Mesenchymal stem cell (in vitro differentiated cells and primary cell): ENCODE data around the gene FAM174B.

Source experiments
- DNase-seq: peaks from one replicate; pipeline ENCODE4 v3.0.0-alpha.2; 2013
- H2AFZ ChIP-seq: one replicate; pipeline ENCODE4 v1.6.1; 2013; ENCODE audit warnings: low read depth, mild to moderate bottlenecking, control low read depth, inconsistent platforms, low read length, moderate library complexity
- H2AK5ac ChIP-seq: 2 replicates; pipeline ENCODE4 v1.6.1; 2013; ENCODE audit warnings: low read length, moderate library complexity, mild to moderate bottlenecking, inconsistent platforms; ENCODE audit not compliant: severe bottlenecking
- H2BK120ac ChIP-seq: one replicate; pipeline ENCODE4 v1.6.1; 2013; ENCODE audit warnings: low read depth, mild to moderate bottlenecking, inconsistent platforms, low read length, moderate library complexity
- H2BK12ac ChIP-seq, 2 experiments: one replicate each; pipeline ENCODE4 v1.6.1; 2013; ENCODE audit warnings: inconsistent platforms in 2 of 2, low read length in 2 of 2, mild to moderate bottlenecking in 2 of 2, moderate library complexity in 2 of 2, control low read depth in 1 of 2
- H2BK15ac ChIP-seq: one replicate; pipeline ENCODE4 v1.6.1; 2013; ENCODE audit warnings: mild to moderate bottlenecking, low read depth, inconsistent platforms; ENCODE audit not compliant: poor library complexity, severe bottlenecking
- H2BK5ac ChIP-seq: 2 replicates; pipeline ENCODE4 v1.6.1; 2013; ENCODE audit warnings: low read depth, mild to moderate bottlenecking, low read length, control low read depth, inconsistent platforms; ENCODE audit not compliant: poor library complexity, severe bottlenecking
- H3K14ac ChIP-seq, 2 experiments: one replicate each; pipeline ENCODE4 v1.6.1; 2013; ENCODE audit warnings: inconsistent platforms in 2 of 2, low read length in 2 of 2, control low read depth in 1 of 2, mild to moderate bottlenecking in 1 of 2, moderate library complexity in 1 of 2
- H3K18ac ChIP-seq, 2 experiments: one replicate each; pipeline ENCODE4 v1.6.1; 2013; ENCODE audit warnings: inconsistent platforms in 2 of 2, low read length in 2 of 2, control low read depth in 1 of 2, low read depth in 1 of 2, mild to moderate bottlenecking in 1 of 2
- H3K23ac ChIP-seq, 2 experiments: one replicate each; pipeline ENCODE4 v1.6.1; 2013; ENCODE audit warnings: inconsistent platforms in 2 of 2, low read length in 2 of 2, mild to moderate bottlenecking in 2 of 2, moderate library complexity in 2 of 2, control low read depth in 1 of 2
- H3K27ac ChIP-seq: 2 replicates; pipeline ENCODE4 v1.5.1; 2013; ENCODE audit warnings: mild to moderate bottlenecking, moderate library complexity, low read length, control low read depth, inconsistent platforms; ENCODE audit not compliant: poor library complexity, severe bottlenecking
- H3K27me3 ChIP-seq, 2 experiments: 2 replicates each; pipeline versions ENCODE4 v1.6.1 to v1.7.0; 2013; ENCODE audit warnings: low read length in 2 of 2, mild to moderate bottlenecking in 2 of 2, moderate library complexity in 2 of 2, control low read depth in 1 of 2, inconsistent platforms in 1 of 2; ENCODE audit not compliant: control insufficient read depth in 1 of 2, insufficient read depth in 1 of 2
- H3K36me3 ChIP-seq, 2 experiments: 2 replicates each; pipeline versions ENCODE4 v1.6.1 to v1.7.0; 2013; ENCODE audit warnings: low read length in 2 of 2, control low read depth in 1 of 2, inconsistent platforms in 1 of 2, low read depth in 1 of 2, mild to moderate bottlenecking in 1 of 2; ENCODE audit not compliant: insufficient read depth in 2 of 2, control insufficient read depth in 1 of 2
- H3K4ac ChIP-seq, 2 experiments: one replicate each; pipeline ENCODE4 v1.6.1; 2013; ENCODE audit warnings: inconsistent platforms in 2 of 2, low read length in 2 of 2, mild to moderate bottlenecking in 2 of 2, moderate library complexity in 2 of 2, control low read depth in 1 of 2, low read depth in 1 of 2
- H3K4me1 ChIP-seq: 2 replicates; pipeline ENCODE4 v1.6.1; 2013; ENCODE audit warnings: low read depth, low read length, control low read depth; ENCODE audit not compliant: control insufficient read depth, insufficient read depth
- H3K4me2 ChIP-seq: 2 replicates; pipeline ENCODE4 v1.6.1; 2013; ENCODE audit warnings: low read length, mild to moderate bottlenecking, inconsistent platforms; ENCODE audit not compliant: poor library complexity, severe bottlenecking
- H3K4me3 ChIP-seq, 2 experiments: 2 replicates each; pipeline versions ENCODE4 v1.5.1 to v1.7.0; 2013; ENCODE audit warnings: low read length in 2 of 2, mild to moderate bottlenecking in 2 of 2, control low read depth in 1 of 2, low read depth in 1 of 2; ENCODE audit not compliant: insufficient read depth in 1 of 2
- H3K79me1 ChIP-seq: replicated peaks from 2 replicates; pipeline ENCODE4 v1.6.1; 2013; ENCODE audit warnings: mild to moderate bottlenecking, control low read depth, low read length, inconsistent platforms; ENCODE audit not compliant: poor library complexity, severe bottlenecking
- H3K9ac ChIP-seq: 2 replicates; pipeline ENCODE4 v1.7.0; 2013; ENCODE audit warnings: mild to moderate bottlenecking, low read length, moderate library complexity
- H3K9me3 ChIP-seq: 2 replicates; pipeline ENCODE4 v1.7.0; 2013; ENCODE audit warnings: mild to moderate bottlenecking, low read length; ENCODE audit not compliant: control insufficient read depth
- H4K8ac ChIP-seq: one replicate; pipeline ENCODE4 v1.6.1; 2013; ENCODE audit warnings: inconsistent platforms, mild to moderate bottlenecking, low read length, moderate library complexity
- H4K91ac ChIP-seq: one replicate; pipeline ENCODE4 v1.6.1; 2013; ENCODE audit warnings: mild to moderate bottlenecking, low read length, inconsistent platforms
- WGBS: methylation state at CpG from one replicate; pipeline ENCODE4 v1.1.7; 2013; ENCODE audit warnings: mixed read lengths; 5-methylcytosine and 5-hydroxymethylcytosine counted together

The FAM174B gene

DNA sequence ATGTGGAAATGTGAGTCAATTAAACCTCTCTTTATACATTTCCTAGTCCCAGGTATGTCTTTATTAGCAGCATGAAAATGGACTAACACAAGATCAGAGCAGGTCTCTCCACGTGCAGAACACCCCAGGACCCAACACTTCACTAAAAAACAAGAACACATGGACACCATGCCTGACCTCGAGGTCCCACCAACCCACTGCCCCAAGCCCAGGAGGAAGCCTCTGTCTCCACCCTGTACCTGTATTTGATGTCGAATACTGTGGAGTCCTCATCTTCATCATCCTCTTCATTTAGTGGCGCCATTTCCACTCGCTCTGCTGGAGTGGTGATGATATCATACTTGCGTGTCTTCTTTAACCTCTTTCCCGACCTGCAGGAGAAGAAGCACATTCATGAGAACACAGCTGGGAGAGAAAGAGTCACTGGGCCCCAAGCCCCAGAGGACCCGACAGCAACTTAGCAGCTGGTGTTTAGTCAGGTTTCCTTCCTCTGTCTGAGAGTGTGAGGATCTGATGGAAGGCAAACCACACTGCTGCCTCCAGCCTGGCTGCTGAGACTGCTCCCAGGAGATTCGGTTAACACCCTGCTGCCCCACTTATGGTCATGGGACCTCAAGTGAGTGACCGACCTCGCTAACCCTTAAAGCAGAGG, 25.5 kb downstream of the FAM174B start:
- H3K27me3 ChIP-seq = peaks cover 0 to 5% of the 10 kb centered on the region in 2 experiments
- H3K23ac ChIP-seq = no peak overlapping the region
- H3K9me3 ChIP-seq = no peaks in the 10 kb centered on the region
- H3K9ac ChIP-seq = no peak overlapping the region
- no peaks in the 10 kb centered on the region for H3K36me3 ChIP-seq
- H2BK120ac ChIP-seq = no peak overlapping the region
- H3K4me1 ChIP-seq = no peaks in the 10 kb centered on the region
- no peak overlapping the region for H3K4me2 ChIP-seq
- H3K14ac ChIP-seq = no peak overlapping the region
- H4K8ac ChIP-seq = no peak overlapping the region
- H3K4me3 ChIP-seq = no peak overlapping the region
- WGBS = 79% methylated on average over 9 of the region's 11 CpGs
- H3K79me1 ChIP-seq = no peaks in the 10 kb centered on the region
- no peak overlapping the region for H4K91ac ChIP-seq
- no peak overlapping the region for H2BK12ac ChIP-seq
- no peak overlapping the region for H3K4ac ChIP-seq
- H2BK15ac ChIP-seq = no peak overlapping the region
- H2BK5ac ChIP-seq = no peak overlapping the region
- no peak overlapping the region for H3K27ac ChIP-seq
- no peak overlapping the region for H2AK5ac ChIP-seq
- no peak overlapping the region for H2AFZ ChIP-seq
- no peak overlapping the region for H3K18ac ChIP-seq
- DNase-seq = peak; percentile 79

DNA sequence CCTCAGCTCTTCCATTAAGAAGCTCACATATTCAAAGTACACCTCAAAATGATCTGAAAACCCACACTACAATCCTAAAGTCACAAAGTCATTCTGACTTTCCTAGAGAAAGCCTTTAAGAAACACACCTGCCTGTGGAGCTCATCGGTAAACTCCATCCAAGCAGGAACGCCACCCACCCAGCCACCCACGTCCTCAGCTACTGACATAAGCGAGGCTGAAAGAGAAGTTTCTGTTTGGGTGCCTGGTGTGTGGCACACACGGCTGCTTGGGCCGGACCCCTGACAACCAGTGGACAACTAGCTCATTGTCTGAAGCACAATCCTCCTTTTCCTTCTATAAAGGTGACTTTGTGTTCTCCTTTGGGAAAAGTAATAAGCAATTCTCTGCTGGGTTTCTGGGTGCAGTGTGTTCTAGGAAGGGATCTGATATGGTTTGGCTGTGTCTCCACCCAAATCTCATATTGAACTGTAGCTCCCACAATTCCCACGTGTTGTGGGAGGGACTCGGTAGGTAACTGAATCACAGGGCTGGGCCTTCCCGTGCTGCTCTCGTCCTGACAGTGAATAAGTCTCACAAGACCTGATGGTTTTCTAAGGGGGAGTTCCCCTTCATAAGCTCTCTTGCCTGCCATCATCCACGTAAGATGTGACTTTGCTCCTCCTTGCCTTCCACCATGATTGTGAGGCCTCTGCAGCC, 26.1 kb downstream of the FAM174B start:
- Histone ChIP-seq H3K4me2 (no peak overlapping the region), H3K36me3 (no peaks in the 10 kb centered on the region), H3K18ac (no peak overlapping the region), H4K8ac (no peak overlapping the region), H2BK15ac (peak overlapping the region; percentile 63), H3K27me3 (peaks cover 0 to 2% of the 10 kb centered on the region in 2 experiments), H3K4me1 (peaks cover 2% of the 10 kb centered on the region), H3K79me1 (no peaks in the 10 kb centered on the region), H2BK120ac (no peak overlapping the region), H3K14ac (no peak overlapping the region), H3K27ac (no peak overlapping the region), H3K9me3 (no peaks in the 10 kb centered on the region), H4K91ac (no peak overlapping the region), H2AFZ (no peak overlapping the region), H2BK5ac (no peak overlapping the region), H3K4me3 (no peak overlapping the region), H2AK5ac (no peak overlapping the region), H2BK12ac (peak overlapping the region in 1 of 2 experiments; percentile 41), H3K4ac (no peak overlapping the region), H3K9ac (no peak overlapping the region), H3K23ac (no peak overlapping the region)
- 98% methylated on average over 11 of the region's 11 CpGs for WGBS
- no peak for DNase-seq

DNA sequence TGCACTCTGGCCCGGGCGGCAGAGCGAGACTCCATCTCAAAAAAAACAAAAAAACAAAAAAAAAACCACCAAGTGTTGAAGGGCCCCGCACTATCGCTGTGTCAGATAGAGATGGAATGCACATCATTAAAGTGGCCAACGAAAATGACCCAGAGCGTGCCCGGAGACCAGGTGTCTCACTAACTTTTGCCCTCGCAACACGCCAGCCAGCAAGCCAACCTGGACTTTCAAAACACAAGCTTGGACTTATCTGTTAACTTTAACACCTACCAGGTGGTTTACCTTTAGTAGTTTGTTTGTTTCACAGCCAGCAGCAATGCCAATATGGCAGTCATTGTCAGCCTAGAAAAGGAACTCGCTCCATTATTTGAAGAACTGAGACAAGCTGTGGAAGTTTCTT, 28.6 kb downstream of the FAM174B start:
- Histone ChIP-seq H3K9me3 (no peaks in the 10 kb centered on the region), H3K18ac (no peak overlapping the region), H2BK12ac (no peak overlapping the region), H3K23ac (no peak overlapping the region), H4K91ac (no peak overlapping the region), H2BK15ac (no peak overlapping the region), H2BK120ac (no peak overlapping the region), H3K14ac (no peak overlapping the region), H2BK5ac (no peak overlapping the region), H3K27ac (no peak overlapping the region), H3K4ac (no peak overlapping the region), H3K27me3 (no peaks in the 10 kb centered on the region), H3K79me1 (no peaks in the 10 kb centered on the region), H3K4me3 (no peak overlapping the region), H4K8ac (no peak overlapping the region), H3K36me3 (no peaks in the 10 kb centered on the region), H3K4me2 (no peak overlapping the region), H3K9ac (no peak overlapping the region), H3K4me1 (peaks cover 2% of the 10 kb centered on the region), H2AFZ (no peak overlapping the region), H2AK5ac (no peak overlapping the region)
- no peak for DNase-seq
- 96% methylated on average over 11 of the region's 11 CpGs for WGBS

DNA sequence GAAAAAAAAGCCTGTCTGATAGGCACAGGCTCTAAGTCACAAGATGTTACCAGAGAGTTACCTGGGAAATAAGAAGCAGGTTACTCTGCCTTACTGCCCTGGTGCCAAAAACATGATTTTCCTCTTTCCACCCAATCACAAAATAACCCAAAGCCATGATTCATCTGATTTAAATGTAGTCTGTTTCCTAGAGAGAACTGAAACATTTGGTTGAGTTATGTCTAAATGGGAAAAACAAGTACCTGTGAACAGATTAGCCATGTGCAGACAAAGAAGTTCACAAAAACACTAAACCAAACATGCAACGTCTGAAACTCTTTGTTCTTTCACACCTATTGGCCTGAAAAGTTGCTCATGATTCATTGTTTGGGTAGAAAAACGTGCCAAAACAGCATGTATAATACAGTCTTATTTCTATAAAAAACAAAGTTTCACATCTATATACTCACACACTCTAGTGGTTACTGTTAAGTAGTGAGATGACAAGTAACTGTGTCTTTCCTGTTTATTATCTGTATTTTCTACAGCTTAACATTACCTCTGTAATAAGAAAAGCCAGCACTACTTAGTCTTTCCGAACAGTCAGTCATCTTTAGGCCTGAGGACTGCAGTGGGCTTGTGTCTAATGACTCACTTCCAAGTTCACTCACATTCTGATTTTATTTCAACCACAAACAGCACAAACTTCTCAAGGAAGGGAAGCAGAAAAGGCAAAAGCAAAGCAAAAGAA, 30.2 kb downstream of the FAM174B start:
- peak overlapping the region; percentile 12 for H3K9ac ChIP-seq
- no peak overlapping the region for H3K18ac ChIP-seq
- 6% methylated on average over 1 of the region's 3 CpGs for WGBS
- no peaks in the 10 kb centered on the region for H3K27me3 ChIP-seq
- no peak overlapping the region for H4K91ac ChIP-seq
- H3K79me1 ChIP-seq = no peaks in the 10 kb centered on the region
- H3K9me3 ChIP-seq = no peaks in the 10 kb centered on the region
- no peak overlapping the region for H3K4me3 ChIP-seq
- H3K36me3 ChIP-seq = no peaks in the 10 kb centered on the region
- H3K4me1 ChIP-seq = peaks cover 2% of the 10 kb centered on the region
- H2BK12ac ChIP-seq = no peak overlapping the region
- no peak overlapping the region for H2BK15ac ChIP-seq
- no peak overlapping the region for H3K23ac ChIP-seq
- no peak overlapping the region for H3K14ac ChIP-seq
- H3K27ac ChIP-seq = no peak overlapping the region
- no peak overlapping the region for H3K4me2 ChIP-seq
- H3K4ac ChIP-seq = peak overlapping the region in 1 of 2 experiments; percentile 47
- DNase-seq = peak; percentile 84
- no peak overlapping the region for H2AFZ ChIP-seq
- H2AK5ac ChIP-seq = no peak overlapping the region
- H4K8ac ChIP-seq = no peak overlapping the region
- no peak overlapping the region for H2BK5ac ChIP-seq
- H2BK120ac ChIP-seq = no peak overlapping the region
